HT-29 (cell line): Measurements from ENCODE around the gene BRWD1. TPM values are rescaled to one million over a fixed set of nuclear protein-coding genes. Genes with fewer than 3 reads are reported as not detected.

Experiments used
- DNase-seq: peaks from one replicate; pipeline ENCODE4 v3.0.0-alpha.2; 2015; ENCODE audit warnings: low spot score
- total RNA-seq: library from RNA; depleted of rRNA; stranded (reverse); fragments of >200 nt; shearing (Covaris generic); gene quantifications from 2 replicates; pipeline ENCODE4 v1.2.3, GENCODE V29; 2014

BRWD1 gene
- total RNA-seq, 1 experiment from 2014 or later: 11.7 TPM

DNA sequence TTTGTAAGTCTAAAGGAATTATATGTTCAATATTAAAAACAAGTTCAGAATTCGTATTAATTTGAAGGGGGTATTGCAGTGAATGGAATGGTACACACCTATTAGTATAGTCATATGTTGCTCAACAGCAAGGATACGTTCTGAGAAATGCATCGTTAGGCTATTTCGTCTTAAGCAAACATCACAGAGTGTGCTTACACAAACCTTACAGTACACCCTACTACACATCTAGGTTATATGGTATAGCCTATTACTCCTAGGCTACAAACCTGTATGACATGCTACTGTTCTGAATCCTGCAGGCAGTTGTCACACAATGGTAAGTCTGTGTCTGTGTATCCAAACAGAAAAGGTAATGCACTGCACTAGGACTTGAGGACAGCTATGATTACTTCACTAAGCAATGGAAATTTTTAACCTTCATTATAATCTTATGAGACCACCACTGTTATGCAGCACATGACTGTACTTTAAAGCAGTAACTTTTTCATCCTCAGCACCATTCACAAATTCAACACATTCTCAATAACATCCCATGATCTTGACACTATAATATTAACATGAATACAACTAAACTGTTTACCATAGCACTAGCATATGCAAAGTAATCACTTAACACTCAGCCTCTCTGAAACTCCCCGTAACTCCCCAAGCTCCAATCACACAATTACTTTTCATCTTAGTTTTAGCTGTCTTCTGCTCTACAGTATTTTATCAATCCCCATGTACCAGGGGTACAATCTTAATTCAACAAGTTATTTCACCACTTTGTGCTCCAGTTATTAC, 115.8 kb downstream of the BRWD1 start:
- no peak for DNase-seq

DNA sequence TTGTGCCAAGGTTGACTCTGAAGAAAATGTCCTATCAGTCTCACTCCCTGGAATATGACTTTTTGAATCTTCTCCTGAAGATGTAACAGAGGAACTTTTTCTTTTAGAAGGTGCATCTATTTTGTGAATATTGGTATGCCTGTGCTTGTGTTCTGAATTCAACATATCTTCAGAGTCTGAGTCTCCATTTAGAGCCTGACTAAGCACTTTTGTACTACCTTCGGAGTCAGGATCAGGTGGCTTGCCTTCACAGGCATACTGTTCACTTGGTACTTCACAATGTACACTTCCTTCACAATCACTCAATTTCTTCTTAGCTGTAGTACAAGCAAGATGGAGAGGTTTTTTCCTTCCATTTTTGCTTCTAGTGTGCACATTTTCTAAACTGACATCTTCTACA, 116.6 kb downstream of the BRWD1 start:
- DNase-seq: no peak

DNA sequence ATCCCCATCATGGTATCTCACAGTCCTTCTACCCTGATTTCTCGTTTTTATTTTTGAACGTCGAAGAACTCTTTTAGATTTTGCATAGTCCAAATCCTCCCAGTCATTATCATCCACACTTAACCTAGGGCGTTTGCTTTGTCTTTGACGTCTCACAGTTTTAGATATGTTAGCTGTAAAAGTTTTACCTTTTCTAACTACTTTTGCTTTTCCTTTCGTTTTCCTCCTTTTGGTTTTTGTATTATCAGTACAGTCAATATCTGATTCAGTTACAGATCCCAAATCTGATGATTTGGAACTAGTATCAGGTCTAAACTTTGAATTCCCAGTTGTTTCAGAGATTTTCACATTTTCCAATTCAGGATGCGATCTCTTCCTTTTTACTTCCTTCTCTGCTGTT, 117.1 kb downstream of the BRWD1 start:
- no peak for DNase-seq

DNA sequence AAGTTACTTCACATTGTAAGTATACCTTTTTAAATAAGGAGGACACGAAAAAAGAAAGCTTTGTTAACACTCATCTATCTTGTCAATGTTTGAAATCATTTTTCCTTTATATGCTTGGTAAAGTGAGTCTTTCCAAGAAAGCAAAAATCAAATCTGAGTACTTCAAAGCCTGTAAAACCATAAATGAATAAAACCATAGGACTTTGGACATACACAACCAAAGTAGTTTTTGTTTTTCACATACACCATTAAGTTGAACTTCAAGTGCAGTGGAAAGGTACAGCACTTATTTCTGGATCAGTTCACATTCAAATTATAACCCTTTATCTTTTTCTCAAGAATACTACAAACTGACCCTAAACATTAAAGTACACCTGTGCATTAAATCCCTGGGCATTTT, 120.1 kb downstream of the BRWD1 start:
- DNase-seq: no peak

DNA sequence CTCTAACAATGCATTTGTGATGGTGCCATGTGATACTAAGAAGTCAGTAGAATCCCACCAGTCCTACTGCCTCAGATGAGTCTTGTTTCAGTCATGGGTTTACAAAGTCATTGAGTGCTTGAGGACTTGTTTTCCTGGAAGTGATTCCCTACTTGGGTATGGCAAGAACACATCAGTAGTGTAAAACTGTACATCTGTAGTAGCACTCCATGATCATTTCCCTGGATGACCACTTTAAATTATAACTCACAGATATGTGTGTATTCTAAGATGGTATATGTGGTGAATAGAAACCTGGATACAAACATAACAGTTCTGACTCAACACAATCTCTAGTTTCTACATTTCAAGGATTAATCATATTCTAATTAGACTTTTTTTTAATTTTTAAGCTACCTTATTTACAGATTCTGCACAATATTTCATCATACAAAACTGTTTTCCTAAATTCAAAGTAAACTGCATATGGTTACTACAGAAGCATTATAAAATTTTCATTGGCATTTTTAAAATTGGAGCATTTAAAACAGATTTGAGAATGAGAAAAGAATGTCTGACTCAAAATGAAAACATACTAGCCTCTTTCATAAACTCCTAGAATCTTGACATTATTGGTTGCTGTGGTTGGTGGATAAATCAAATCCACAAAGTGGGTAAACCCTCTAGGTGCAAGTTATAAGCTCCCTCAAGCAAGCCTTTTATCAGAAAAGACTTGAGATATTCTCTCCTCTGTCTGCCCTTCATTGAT, 123.4 kb downstream of the BRWD1 start:
- DNase-seq: no peak

DNA sequence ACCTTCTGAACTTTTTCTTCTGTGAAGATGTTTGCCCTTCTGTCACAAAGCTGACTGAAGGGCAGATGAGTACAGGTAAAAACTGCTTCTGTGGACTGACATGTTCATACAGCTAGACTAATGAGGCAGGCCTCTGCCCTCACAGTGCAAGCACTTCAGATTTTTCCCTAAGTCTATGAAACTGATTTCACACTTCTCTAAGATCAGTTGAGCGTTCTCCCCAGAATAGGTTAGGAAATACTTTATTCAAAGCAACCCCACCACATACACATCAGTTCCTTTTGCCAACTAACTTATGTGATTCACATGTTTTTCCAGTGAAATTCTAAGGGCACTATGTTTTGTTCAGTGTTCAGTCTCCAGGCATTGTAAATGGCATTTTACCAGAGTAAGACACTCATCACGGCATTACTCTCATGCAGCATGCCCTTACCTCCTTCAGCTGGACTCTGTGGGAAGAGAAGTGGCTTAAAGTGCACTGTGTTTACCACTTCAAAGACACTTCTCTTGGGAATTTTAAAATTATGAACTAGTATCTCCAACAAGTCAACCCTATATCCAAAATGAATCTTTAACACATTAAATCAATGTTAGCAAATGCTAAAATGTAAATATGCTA, 124.8 kb downstream of the BRWD1 start:
- DNase-seq: no peak

DNA sequence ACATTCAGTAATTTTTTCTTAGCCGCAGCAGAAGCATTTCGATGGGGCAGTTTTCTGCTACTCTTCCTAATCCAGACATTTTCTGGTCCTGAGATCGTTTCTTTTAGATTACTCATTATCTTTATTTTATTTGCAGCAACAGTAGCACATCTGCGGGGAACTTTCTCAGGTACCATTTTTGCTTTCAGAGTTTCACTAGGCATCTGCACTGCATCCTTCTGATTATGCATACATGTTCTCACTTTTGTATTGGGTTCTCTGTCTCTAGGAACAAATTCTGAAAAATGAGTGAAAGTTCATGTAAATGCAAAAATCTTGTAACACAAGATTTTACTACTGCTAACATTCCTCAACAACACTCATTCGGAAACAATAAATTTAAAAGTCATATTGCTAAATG, 126.3 kb downstream of the BRWD1 start:
- DNase-seq: no peak

DNA sequence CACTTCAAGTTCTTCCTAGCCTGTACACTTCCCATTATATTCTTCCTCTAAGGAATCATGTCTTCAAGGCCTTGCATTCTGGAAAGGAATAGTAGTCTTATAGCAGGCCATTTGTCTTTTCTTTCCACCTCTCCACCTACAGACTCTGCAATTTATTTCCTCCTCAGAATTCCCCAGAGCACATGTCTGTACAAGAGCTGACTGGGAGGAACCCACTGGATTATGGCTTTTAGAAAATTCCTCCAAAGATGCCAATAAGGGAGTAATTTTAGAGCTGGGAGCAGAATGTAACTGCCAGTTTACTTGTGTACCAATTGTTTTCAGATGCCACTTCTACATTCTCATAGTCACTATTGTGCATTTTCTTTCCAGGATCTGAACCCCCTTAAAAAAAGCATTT, 126.8 kb downstream of the BRWD1 start:
- no peak for DNase-seq

DNA sequence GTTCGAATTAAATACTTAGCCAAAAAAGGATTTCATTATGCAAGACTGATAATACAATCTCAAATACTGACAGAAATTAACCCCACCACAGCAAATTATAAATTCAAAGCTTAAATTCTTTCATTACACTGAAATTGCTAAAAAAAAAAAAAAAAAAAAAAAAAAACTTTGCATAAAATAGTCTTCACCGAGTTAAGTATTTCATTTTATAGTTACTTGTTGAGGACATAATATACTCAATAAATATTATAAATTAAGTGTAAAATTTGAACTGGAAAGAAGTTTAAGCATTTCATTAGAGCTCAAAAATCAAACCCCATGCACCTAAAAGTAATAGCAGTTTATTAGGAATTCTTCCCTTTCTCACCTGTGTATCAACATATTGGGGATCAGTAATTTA, 128.3 kb downstream of the BRWD1 start:
- DNase-seq: no peak

DNA sequence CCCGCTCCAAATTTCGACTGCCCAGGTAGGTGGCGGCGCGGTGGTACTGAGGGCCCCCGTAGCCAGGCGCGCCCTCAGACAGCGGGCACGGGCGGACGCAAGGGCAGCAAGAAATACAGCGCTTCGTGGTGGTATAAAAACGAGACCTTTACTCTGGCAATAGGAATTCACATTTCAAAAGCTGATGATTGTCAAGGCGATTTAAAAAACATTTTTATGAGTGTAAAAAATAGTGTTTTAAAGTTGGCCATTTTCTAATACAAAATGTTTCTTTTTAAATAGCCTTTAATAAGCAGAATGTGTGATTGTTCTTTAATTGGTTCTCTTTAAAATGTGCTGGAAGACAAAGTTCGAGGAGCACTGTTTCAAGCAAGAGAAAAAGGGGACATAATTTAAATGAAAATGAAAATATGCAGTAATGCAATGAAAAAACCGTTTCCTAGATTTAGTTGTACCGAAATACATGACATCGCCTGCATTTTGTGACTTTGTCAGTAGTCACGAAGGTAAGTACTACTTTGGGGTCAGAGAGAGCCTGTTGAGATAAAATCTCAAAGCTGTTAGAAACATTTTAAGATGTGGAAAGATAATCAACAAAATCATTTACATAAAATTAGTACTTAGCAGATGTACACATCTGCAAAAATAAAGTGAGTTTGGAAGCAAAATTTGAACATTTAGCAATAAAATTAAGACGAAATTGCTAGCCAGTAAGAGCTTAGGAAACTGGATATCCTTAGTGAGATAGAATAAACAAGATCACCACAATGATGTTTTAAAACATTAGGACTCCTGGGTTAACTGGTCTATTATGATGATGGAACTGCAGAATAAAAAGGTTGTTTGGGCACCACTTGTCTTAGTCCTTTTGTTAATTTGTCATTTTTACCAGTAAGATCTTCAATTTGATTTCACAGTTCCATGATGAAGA, 129.1 kb downstream of the BRWD1 start:
- peak; percentile 28 for DNase-seq

DNA sequence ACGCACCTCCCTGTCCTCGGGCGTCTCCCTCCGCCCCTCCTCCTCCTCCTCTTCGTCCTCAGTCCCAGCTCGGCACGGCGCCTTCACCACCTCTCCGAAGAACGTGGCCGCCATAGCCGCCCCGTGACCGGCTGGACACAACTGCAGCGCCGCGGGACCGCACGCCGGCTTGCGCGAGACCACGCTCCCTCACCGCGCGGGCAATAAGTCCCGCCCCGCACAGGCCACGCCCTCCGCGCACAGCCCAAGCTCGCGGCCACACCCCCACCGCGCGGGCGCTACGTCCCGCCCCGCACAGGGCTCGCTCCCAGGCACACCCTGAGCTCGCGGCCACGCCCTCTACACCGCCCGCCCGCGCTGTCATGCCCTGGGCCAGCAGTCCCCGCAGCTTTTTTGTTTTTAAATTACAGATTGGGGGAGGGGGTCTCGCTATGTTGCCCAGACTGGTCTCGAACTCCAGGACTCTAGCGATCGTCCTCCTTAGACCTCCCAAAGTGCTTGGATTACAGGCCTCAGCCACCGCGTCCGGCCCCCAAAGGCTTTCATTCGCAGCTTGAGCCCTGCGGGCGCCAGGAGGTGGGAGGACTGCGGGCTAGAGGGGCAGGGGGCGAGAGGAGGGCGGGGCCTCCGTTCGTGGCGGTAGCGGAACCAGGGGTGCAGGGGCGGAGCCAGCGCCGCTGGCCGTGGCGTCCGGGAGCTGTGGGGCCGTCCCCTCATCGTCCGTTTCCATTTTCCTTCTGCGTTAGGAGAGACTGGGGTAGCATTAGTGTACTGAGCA, 130.0 kb downstream of the BRWD1 start, which contains the start of gene PSMG1:
Gene PSMG1 (minus strand): TSS at position 180 of the 778 bp plus-strand sequence. CDS start 66 bp downstream, at position 114.
- peak; percentile 88 for DNase-seq

DNA sequence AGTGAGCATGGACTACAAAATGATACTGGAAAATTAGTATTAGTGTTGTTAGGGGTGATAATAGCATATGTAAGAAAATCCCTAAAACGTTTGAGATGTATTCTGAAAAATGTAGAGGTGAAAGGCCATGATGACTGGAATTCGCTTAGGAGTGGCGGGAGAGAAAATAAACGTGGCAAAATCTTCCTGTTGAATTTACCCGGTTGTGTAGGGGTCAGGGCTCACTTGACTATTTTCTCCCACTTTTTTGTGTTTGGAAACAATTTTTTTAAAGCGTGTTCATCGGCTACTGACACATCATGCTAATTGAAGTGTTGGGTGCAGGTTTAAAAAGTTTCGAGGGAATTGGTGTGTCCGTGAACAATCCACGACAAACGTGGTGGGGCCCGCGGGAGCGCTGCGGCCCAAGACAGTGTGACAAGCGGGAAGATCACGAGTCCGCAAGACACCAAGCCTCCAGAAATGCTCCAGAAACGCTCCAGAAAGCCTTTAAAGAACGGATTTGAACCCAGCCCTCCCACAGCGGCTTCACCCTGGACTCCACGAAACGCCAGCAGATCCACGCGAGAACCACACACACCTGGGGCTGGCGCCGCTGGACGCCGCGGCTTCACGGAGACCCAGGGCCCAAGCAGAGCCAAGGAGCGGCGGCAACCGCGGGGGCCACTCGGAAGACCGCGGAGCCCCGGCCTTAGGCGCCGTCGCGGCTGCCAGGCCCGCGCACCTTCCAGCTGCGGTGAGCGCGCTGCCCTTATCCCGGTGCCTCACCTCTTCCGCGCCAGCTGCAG, 130.8 kb downstream of the BRWD1 start:
- DNase-seq: peak; percentile 24

DNA sequence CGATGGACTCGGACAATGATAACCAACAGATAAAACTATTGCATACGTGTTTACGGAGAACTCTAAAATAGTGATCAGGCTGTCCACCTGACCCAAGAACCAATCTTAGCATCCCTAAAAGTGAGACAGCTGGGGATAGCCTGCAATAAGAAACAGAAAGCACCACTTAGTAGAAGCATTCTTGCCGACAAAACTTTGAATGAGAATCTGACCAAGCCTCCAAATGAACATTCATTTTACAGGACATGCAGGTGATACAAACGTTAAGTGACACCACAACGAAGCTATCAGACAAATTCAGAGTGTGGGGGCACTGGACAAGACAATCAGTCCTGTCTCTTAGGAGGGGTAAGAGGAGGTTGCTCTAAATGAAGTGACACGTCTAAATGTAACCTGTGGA, 131.4 kb downstream of the BRWD1 start:
- peak; percentile 9 for DNase-seq

DNA sequence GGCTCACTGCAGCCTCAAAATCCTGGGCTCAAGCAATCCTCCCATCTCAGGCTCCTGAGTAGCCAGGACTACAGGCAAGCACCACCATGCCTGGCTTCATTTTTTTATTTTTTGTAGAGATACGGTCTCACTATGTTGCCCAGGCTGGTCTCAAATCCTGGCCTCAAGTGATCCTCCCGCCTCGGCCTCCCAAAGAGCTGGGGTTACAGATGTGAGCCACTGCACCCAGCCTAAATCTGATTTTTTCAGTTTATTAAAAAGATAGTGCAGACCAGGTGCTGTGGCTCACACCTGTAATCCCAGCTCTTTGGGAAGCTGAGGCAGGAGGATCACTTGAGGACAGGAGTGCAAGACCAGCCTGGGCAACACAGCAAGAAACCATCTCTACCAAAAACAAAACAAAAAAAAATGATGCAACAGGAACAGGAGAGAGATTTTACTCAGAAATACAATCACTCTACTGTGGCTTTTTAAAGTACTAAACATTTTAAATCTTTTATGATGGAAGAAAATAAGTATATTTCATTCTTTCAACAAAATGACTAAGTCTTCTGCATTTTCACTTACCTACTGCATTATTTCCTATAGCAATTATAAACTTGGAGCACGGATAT, 132.1 kb downstream of the BRWD1 start:
- DNase-seq: no peak

DNA sequence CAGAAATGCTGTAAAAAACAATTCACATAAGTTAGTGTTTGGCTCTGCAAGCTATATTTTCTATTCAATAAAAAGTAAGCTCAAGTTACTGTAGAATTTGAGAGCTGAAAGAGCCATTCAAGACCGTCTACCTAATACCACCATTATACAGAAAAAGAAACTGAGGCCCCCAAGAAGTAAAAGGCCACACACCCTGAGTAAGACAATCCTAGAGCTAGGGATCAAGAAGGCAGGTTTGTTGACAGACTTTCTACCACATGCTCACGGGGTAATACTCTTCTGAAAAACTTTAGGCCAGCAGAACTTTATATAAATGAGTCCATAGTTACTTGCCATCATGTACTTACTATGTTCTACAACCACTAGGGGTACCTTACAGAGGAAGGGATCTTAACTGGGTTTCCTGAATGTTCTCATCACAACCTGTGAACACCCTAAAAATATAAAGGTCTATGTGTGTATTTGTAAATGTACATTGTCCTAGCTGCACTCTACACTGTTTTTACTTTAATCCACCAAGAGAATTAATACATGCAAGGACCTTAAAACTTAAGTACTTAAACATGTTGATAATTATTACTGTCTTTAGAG, 132.9 kb downstream of the BRWD1 start:
- peak; percentile 15 for DNase-seq

DNA sequence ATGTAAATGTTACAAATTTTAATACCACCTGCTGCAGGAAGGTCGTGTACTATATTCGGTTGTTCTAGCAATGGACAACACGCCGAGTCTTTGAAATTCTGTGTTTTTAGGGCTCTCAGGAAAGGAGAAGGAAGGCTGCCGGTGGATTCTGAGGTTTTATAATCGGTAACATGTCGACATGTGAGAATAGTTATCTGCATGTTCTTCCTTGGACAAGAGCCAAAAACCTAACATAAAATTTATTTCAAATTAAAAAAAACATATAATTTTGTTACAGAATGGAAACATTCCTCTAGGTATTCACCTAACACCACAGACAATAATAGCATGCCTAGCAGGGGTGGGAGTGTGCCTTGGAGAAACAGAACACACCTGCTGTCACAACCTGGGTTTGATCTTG, 135.0 kb downstream of the BRWD1 start:
- no peak for DNase-seq

DNA sequence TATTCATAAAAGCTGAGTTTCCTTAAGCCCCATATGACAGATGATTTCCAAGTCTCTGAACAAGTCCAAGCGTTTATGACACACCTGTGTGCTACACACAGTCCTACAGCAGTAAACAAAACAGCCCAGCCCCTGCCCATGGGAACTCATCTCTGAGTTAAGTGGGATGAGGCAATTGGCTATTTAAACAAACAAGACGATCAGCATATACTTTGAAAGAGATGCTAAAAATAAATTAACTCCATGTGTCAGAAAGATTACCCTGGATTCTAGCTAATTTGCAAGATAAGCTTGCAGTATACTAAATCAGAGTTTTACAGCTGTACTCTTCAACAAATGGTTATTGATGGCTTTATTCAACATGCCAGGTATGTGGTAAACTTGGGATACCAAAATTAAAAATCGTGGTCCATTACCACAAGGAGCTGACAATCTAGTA, 137.1 kb downstream of the BRWD1 start:
- DNase-seq: no peak

DNA sequence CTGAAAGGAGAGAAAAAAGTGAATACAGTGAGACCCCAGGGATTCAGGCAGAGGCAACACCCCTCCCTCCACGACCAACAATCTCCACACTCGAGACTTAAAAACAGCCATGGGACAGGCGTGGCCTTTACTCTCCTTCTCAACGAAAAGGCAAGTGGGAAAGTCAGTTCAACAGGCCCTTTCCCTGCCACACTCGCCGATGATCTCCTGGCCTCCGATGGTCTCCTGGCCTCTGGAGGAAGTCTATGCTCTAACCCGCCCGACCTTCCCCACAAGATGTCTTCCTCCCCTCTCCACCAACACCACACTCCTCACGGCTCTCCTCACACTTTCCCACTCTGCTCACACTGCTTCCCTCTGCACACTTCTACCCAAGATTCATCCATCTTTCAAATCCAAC, 137.8 kb downstream of the BRWD1 start:
- no peak for DNase-seq

DNA sequence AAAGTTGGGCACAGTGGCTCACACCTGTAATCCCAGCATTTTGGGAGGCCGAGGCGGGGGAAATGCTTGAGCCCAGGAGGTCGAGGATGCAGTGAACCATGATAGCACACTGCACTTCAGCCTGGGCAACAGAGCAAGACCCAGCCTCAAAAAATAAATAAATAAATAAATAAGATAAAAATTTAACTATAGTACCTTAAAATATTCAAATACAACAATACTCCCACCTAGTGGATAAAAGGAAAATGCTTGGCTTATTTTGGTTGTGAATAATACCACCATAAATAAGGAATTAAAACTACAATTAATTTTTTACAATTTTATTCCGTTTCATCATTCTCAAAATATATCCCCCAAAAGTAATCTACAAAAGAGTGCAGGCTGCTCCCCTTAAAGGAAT, 138.3 kb downstream of the BRWD1 start:
- DNase-seq: peak; percentile 46
